HEK293T (cell line): ENCODE data around the gene ITGA11.

Experiments used
- CTBP1 ChIP-seq: fragments of 450-650 bp; IDR thresholded peaks from 2 replicates; pipeline ENCODE4 v1.6.1; 2016; ENCODE audit warnings: borderline replicate concordance
- ELF4 ChIP-seq: fragments of 450-650 bp; IDR thresholded peaks from 2 replicates; pipeline ENCODE4 v1.6.1; 2017; ENCODE audit warnings: antibody characterized with exemption
- FOXK2 ChIP-seq: fragments of 450-650 bp; IDR thresholded peaks from 2 replicates; pipeline ENCODE4 v1.6.1; 2016; ENCODE audit warnings: mild to moderate bottlenecking
- FOXM1 ChIP-seq: fragments of 450-650 bp; IDR thresholded peaks from 2 replicates; pipeline ENCODE4 v1.6.1; 2017; ENCODE audit warnings: mild to moderate bottlenecking, borderline replicate concordance
- L3MBTL2 ChIP-seq: fragments of 450-650 bp; conservative IDR thresholded peaks from 2 replicates; pipeline ENCODE4 v1.6.1; 2016; ENCODE audit warnings: mild to moderate bottlenecking
- SP1 ChIP-seq: fragments of 450-650 bp; IDR thresholded peaks from 2 replicates; pipeline ENCODE4 v1.6.1; 2017
- SUZ12 ChIP-seq: fragments of 450-650 bp; IDR thresholded peaks from 2 replicates; pipeline ENCODE4 v1.6.1; 2016; ENCODE audit warnings: mild to moderate bottlenecking
- TARDBP ChIP-seq: fragments of 450-650 bp; IDR thresholded peaks from 2 replicates; pipeline ENCODE4 v1.6.1; 2016
- ZNF384 ChIP-seq: fragments of 450-650 bp; IDR thresholded peaks from 2 replicates; pipeline ENCODE4 v1.6.1; 2016
- TF ChIP-seq, protein P1 (sequence below): fragments of 450-650 bp; IDR thresholded peaks from 2 replicates; pipeline ENCODE4 v1.6.1; 2016

DNA sequence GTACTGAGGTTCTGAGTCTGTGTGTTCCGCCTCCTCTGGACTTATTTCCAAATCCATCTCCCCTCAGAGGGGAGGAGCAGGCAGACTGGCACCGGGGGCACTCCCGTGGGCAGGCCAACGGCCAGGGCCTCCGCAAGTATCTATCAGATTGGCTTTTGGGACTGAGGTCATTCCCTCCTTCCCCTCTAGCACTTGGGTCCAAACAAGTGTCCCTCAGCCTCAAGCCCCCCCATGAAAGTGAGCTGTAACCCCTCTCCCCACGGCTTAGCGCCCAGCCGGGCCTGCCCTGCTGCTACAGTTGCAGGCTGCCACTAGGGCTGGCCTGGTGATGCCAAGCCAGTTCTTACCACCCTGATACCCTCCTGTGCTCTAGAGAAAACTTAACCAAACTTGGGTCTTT lies 17.4 kb downstream of the ITGA11 start:
- TF ChIP-seq TARDBP (no peak), SP1 (no peak), SUZ12 (no peak), ELF4 (no peak), ZNF384 (no peak), FOXK2 (no peak), L3MBTL2 (no peak), FOXM1 (no peak), CTBP1 (no peak)
- TF ChIP-seq, protein P1, sequence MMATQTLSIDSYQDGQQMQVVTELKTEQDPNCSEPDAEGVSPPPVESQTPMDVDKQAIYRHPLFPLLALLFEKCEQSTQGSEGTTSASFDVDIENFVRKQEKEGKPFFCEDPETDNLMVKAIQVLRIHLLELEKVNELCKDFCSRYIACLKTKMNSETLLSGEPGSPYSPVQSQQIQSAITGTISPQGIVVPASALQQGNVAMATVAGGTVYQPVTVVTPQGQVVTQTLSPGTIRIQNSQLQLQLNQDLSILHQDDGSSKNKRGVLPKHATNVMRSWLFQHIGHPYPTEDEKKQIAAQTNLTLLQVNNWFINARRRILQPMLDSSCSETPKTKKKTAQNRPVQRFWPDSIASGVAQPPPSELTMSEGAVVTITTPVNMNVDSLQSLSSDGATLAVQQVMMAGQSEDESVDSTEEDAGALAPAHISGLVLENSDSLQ, result no peak
